Epidermal melanocyte (primary cell): ENCODE results near the gene ZMYND10.

Experiments used
- DNase-seq: peaks from one replicate; pipeline ENCODE4 v3.0.0; 2011; ENCODE audit warnings: low spot score; ENCODE audit not compliant: insufficient read length

ZMYND10 gene

GRCh38 chr3:50303013-50303815 is 42.3 kb downstream of the ZMYND10 start, which contains the start of gene HYAL1:
TSS of gene HYAL1 (minus strand) at chr3:50303574. CDS start at chr3:50302956, 618 bp downstream.
- DNase-seq: no peak

GRCh38 chr3:50302095-50303012 is 43.2 kb downstream of the ZMYND10 start:
- no peak for DNase-seq

- no peak for DNase-seq
Observed at GRCh38 chr3:50300681-50301254, 44.8 kb downstream of the ZMYND10 start.

- no peak for DNase-seq
Observed at GRCh38 chr3:50299929-50300680, 45.4 kb downstream of the ZMYND10 start.

- no peak for DNase-seq
Observed at GRCh38 chr3:50299638-50299928, 45.9 kb downstream of the ZMYND10 start.

GRCh38 chr3:50298836-50299637 is 46.5 kb downstream of the ZMYND10 start, which contains the start of the genes HYAL3 and NAA80:
TSS of gene HYAL3 (minus strand) at chr3:50299405. CDS start at chr3:50295602, 3,803 bp downstream.
TSS of gene NAA80 (minus strand) at chr3:50299405. CDS start at chr3:50297463, 1,942 bp downstream.
- peak; percentile 98 for DNase-seq

GRCh38 chr3:50297896-50298725 is 47.4 kb downstream of the ZMYND10 start:
- no peak for DNase-seq

- DNase-seq: no peak
Observed at GRCh38 chr3:50297384-50297775, 48.2 kb downstream of the ZMYND10 start.

- DNase-seq: no peak
Observed at GRCh38 chr3:50296721-50297383, 48.7 kb downstream of the ZMYND10 start.

GRCh38 chr3:50295553-50296431 is 49.7 kb downstream of the ZMYND10 start:
- no peak for DNase-seq

- DNase-seq: no peak
Observed at GRCh38 chr3:50294492-50295403, 50.8 kb downstream of the ZMYND10 start.

GRCh38 chr3:50294089-50294488 is 51.4 kb downstream of the ZMYND10 start:
- DNase-seq: no peak

- no peak for DNase-seq
Observed at GRCh38 chr3:50293079-50293801, 52.3 kb downstream of the ZMYND10 start.

GRCh38 chr3:50292159-50293078 is 53.1 kb downstream of the ZMYND10 start, which contains the start of gene IFRD2:
TSS of gene IFRD2 (minus strand) at chr3:50292429. CDS start at chr3:50292274, 155 bp downstream.
- peak; percentile 90 for DNase-seq
